ENCODE data around the gene PPM1G.
A peak's percentile ranks its signal among the peaks of the same experiment; 100 is the strongest.
"Not testable (repeated sequence)": the region's sequence is repeated elsewhere in the genome, so short reads cannot be mapped to it uniquely, and the experiment has no call there.

PPM1G gene, protein sequence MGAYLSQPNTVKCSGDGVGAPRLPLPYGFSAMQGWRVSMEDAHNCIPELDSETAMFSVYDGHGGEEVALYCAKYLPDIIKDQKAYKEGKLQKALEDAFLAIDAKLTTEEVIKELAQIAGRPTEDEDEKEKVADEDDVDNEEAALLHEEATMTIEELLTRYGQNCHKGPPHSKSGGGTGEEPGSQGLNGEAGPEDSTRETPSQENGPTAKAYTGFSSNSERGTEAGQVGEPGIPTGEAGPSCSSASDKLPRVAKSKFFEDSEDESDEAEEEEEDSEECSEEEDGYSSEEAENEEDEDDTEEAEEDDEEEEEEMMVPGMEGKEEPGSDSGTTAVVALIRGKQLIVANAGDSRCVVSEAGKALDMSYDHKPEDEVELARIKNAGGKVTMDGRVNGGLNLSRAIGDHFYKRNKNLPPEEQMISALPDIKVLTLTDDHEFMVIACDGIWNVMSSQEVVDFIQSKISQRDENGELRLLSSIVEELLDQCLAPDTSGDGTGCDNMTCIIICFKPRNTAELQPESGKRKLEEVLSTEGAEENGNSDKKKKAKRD

DNA sequence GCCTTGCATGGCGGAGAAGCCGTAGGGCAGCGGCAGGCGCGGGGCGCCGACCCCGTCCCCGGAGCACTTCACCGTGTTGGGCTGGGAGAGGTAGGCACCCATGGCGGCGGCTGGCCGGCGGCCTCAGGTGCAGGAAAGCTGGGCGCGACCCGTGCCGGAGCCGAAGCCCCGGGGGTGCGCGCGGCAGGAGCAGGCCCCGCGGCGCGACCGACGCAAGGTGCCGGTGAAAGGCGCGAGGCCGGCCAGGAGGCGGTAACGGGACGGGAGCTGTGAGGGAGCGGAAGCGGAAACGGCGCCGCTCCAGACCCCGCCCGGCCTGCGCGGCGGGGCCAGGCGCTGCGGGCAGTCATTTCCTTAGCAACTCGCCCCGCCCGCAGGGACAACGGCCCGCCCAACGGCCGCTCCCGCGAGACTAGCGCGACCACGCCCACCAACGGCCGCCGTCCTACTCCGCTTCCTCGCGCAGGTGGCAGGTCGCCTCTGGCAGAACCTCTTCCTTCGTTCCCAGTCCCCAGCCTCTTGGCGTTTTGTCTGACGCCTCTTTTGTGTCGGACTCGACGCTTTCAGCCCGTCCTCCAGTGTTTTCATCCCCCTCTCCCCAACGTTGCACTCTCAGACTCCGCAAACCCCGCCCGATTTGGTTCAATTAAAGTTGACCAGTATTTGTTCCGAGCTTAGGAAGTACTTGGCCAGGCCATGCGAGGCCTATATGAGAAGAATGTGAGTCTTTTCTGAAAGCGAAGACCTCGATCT is at the start of gene PPM1G:
PPM1G (minus strand) TSS at position 271 of the 753 bp plus-strand sequence; CDS start at position 102, 169 bp downstream.
- peak; percentile 93 to 97 for DNase-seq (ENCODE audit: low read depth in 1 of 2, low spot score in 1 of 2)

DNA sequence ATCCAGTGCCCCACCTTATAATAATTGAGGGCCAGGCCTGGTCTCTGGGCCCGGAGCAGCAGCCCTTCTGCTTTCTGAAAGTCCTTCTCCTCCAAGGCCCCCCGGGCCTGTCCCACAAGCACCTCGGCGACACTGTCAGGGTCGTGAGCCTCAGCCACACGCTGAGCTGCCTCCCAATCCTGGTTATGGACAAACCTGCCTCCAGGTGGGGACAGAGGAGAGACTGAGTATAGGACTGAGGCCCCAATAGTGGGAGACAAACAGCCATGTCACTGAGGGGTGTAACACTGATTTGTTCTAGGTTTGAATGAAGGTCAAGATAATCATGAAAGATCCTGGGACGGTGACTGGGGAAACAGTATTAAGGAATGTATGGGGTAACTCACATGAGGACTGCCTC is 44.6 kb upstream of the PPM1G start:
- no peak for DNase-seq (ENCODE audit: low read depth in 1 of 2, low spot score in 1 of 2)

DNA sequence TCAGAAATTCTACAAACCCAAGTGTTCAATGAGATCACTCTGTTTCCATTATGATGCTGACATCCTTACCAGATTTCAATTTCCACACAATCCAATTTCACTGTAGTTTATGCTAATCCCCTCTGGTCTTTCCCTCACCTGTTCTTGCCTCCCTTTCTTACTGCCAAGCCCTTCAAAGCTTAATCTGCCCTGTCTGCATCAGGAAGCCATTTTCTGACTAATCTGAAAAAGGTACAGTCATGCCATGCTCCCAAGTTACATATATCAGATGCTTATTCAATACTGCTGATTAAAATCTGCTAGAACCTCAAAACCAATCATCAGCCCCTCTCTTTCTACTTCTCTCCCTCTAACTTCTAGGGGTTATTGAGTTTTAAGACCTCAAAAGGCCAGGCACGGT is 41.7 kb upstream of the PPM1G start:
- DNase-seq (ENCODE audit: low read depth in 1 of 2, low spot score in 1 of 2), result no peak

DNA sequence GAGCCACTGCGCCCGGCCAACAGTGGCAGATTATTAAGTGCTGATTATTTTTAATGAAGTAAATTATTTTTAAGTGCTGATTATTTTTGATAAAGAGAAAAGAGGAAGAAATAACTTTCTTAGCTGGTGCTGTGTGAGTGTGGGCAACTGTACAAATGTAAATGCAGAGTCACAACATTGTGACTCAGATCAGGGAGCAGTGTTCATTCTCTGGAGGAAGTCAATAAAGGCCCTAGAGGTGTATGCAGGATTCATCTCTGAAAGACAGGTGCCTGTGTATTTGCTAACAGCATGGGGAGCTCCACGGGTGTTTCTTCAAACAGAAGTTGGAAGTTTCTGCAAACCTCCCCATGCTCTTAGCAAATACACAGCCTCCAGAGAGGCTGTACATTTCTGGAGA is 39.0 kb upstream of the PPM1G start:
- DNase-seq (ENCODE audit: low read depth in 1 of 2, low spot score in 1 of 2), result no peak

DNA sequence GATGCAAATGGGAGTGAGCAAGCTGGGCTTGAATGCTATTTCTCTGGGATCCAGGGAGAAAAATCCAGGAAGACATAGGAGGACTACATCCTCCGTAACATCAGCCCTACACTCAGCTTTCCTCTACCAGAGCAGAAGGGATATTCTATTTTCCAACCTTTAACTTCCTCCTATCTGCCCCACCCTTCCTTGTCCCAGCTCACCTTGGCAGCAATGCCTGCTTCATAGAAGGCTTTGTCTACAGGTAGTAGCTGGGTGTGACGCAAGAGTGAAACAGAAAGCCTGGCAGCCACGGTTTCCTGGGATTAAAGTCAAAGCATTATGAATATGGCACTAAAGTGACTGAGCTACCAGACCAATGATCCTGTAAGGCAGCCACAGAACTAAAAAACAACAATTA is 36.7 kb upstream of the PPM1G start:
- DNase-seq (ENCODE audit: low read depth in 1 of 2, low spot score in 1 of 2), result no peak

DNA sequence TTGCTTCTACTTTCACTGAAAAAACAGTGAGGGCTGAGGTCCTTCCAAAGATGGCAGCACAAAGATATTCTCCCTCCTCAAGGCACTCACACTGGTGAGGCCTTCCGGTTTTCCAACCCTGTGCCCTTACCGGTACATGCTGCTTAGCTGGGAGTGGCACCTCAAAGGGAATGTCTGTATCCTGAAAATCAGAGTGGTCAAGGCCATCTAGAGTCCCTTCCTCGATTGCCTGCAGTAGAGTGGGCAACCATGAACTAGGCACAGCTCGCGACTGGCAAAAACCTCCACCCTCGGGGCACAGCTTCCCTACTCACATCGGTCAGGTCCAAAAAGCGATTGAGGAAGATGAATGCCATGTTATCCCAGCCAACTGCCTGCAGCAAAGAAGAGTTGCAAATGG is 36.2 kb upstream of the PPM1G start:
- DNase-seq (ENCODE audit: low read depth in 1 of 2, low spot score in 1 of 2), result no peak

DNA sequence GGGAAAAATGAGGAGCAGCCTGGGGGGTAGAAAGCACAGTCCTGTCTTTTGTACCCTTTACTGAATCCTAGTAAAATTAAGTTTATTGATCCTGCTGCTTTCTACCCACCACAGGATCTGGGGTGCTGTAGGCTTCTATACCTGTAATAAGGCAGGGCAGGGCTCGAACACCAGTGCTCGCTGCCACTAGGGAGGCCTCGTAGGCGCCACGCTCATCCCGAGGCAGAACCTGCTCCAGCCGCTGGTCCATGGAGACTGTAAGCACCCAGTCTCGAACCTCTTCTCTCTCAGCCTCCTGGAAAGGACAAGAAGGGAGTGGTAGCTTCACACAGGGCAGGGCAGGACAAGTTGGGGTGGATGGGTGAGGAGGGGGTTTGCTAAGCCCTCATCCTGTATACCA is 35.8 kb upstream of the PPM1G start:
- no peak for DNase-seq (ENCODE audit: low read depth in 1 of 2, low spot score in 1 of 2)

DNA sequence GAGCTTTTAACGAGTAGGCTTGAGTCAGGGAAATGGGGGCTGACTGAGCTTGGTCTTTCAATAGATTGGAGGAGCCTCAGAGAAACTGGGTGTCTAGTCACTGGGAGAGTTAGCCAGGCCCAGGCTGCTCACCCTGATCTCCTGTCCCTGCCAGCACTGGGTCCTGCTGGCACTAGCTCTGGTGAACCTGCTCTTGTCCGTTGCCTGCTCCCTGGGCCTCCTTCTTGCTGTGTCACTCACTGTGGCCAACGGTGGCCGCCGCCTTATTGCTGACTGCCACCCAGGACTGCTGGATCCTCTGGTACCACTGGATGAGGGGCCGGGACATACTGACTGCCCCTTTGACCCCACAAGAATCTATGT is 33.5 kb upstream of the PPM1G start:
- DNase-seq (ENCODE audit: low read depth in 1 of 2, low spot score in 1 of 2), result no peak

DNA sequence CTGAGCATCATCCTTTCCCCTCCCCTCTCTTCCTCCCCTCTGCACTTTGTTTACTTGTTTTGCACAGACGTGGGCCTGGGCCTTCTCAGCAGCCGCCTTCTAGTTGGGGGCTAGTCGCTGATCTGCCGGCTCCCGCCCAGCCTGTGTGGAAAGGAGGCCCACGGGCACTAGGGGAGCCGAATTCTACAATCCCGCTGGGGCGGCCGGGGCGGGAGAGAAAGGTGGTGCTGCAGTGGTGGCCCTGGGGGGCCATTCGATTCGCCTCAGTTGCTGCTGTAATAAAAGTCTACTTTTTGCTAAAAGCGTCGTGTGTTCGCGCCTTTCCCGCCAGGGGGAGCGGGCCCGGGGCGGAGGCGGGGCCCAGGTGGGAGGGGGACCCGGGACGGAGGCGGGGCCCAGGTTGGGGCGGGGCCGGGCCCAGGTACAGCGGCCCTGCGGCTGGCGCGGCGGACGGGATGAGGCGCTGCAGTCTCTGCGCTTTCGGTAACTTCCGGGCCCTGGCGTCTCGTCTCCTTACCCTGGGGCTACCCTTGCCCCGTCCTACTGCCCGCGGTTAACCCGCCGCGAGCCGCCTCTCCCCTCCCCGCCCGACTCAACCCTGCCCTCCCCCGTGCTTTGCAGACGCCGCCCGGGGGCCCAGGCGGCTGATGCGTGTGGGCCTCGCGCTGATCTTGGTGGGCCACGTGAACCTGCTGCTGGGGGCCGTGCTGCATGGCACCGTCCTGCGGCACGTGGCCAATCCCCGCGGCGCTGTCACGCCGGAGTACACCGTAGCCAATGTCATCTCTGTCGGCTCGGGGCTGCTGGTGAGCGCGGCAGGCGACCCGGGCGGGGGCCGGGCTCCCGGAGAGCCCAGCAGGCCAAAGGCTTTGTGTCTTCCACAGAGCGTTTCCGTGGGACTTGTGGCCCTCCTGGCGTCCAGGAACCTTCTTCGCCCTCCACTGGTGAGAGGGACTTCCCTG is 32.8 kb upstream of the PPM1G start, which contains the start of gene KRTCAP3:
KRTCAP3 (plus strand) TSS at position 424 of the 962 bp plus-strand sequence; CDS start at position 456, 32 bp downstream.
- peak; percentile 23 to 40 for DNase-seq (ENCODE audit: low read depth in 1 of 2, low spot score in 1 of 2)

DNA sequence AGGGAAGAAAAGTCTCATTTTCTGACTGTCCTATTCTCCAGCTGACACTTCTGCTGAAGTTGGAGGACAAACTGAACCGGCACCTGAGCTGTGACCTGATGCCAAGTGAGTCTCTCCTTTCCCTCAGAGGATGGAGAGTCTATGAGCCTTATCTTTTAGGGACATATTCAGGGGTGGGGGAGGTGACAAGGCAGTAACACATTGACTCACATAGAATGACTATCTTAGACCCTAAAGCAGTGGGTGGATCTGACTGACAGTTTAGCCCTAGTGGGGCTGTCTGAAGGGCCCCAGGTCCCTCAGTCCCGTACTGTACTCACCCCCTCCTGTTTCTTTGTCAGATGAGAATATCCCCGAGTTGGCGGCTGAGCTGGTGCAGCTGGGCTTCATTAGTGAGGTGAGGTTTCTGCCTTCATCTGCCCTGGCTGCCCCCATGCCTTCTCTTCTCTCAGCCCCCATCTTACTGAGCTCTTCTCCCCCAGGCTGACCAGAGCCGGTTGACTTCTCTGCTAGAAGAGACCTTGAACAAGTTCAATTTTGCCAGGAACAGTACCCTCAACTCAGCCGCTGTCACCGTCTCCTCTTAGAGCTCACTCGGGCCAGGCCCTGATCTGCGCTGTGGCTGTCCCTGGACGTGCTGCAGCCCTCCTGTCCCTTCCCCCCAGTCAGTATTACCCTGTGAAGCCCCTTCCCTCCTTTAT is 32.0 kb upstream of the PPM1G start:
- no peak for DNase-seq (ENCODE audit: low read depth in 1 of 2, low spot score in 1 of 2)

DNA sequence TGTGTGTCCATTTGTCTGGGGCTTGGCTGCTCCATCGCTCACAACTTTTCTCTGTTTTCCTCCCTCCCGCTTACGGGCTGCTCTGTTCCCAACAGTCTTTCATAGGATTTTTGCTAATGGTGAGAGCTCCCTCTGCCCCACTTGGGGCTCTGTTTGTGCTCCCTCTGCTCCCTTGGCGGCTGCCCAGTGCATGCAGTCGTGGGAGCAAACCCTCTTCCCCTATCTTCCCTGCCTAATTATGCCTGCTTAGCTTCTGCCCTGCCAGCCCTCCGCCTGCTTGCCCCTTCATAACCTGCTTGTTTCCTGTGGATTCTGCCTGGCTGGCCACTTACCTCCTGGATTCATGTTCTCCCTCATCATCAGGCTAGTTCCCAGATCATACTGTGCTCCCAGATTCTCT is 26.2 kb upstream of the PPM1G start:
- DNase-seq (ENCODE audit: low read depth in 1 of 2, low spot score in 1 of 2), result no peak

DNA sequence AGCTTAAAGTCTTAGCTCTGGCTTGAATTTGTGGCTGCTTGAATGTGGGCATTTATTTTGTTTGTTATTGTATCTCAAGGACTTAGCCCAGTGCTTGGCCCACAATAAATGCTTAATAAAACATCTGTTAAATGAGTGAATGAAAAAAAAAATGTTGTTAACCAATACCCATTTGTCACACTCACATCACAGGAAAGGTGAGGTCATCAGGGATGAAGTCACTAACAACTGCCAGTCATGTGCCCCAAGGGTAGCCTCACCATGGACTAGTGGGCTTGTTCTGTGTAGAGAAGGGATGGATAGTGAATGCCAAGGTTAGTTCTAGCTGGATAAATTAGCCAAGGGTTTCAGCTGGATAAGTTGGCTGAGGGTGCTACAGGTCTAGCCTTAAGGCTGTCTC is 22.0 kb upstream of the PPM1G start:
- DNase-seq (ENCODE audit: low read depth in 1 of 2, low spot score in 1 of 2), result no peak

DNA sequence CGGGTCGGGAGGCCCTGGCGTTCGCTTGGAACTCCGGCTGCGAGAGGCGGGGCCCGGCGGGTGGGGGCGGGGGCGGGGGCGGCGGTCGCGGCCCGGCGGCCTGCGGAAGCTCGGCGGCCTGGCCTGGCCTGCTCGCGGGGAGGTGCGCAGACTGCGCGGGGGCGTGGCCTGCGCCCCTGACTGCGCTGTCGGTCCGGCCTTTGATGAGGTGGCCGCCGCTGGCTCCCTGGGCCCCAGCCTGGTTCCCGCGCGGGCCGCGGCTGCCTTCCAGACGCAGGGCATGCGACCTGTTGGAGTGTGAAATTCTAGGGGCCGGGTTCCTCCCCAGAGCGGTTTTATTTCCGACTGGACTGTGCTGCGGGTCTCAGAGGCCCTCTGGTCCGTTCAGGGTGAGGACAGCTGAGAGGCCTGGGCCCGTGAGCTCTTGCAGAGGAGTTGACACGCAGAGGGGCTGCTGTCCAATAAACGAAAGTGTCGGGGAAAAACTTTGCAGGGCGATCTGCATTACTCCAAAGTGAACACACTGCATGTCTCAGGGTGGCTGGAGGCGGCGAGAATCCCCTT is 19.7 kb upstream of the PPM1G start:
- peak; percentile 37 to 46 for DNase-seq (ENCODE audit: low read depth in 1 of 2, low spot score in 1 of 2)

DNA sequence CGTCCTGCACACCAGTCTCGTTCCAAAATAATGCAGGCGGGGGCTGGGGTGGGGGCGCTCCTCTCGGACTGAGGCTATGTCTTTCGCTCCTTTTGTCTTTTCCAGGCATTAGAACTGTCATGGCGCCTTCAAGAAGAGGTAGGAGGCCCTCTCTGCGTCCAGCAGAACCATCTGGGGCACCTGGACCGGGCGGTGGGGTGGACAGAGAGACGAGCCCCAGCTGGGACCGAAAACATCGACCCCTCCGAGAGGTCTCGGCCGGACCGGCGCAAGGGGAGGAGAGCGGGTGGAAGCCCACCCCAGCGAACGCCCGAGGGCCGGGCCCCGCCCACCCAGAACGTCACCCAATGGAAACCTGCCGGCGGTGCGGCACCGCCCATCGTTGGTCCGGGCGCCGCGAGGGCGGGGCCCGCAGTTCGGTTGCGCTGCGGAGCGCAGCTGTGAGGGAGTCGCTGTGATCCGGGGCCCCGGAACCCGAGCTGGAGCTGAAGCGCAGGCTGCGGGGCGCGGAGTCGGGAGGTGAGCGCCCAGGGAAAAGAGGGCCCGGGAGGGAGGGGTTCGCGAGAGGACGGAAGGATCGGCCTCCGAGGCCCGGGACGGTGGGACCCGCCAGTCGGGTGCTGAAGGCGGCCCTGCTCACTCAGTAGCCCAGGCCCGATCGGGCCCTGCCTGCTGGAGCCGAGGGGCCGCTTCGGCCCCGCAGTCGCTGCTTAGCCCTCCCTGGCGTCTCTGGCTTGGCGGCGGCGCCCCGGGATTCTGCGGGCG is 19.0 kb upstream of the PPM1G start, which contains the start of gene NRBP1:
NRBP1 (plus strand) TSS at position 419 of the 765 bp plus-strand sequence. CDS start 4,643 bp downstream, outside the sequence.
- DNase-seq (ENCODE audit: low read depth in 1 of 2, low spot score in 1 of 2), result peak; percentile 84 to 88

DNA sequence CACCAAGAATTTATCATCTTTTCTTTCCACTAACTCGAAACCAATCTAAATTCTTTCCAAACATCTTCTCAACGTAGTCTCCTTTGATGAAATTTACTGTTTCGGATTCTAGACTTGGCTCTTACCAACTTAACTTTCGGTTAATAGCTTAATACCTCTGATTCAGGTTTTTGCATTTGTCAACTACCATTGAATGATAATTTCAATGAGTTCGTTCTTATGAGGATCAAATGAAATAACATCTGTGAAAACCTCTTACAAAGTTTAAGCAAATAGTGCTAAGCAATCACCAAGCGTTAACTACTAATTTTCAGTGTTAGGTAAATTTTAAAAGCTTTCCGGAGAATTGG is 18.4 kb upstream of the PPM1G start:
- no peak for DNase-seq (ENCODE audit: low read depth in 1 of 2, low spot score in 1 of 2)

DNA sequence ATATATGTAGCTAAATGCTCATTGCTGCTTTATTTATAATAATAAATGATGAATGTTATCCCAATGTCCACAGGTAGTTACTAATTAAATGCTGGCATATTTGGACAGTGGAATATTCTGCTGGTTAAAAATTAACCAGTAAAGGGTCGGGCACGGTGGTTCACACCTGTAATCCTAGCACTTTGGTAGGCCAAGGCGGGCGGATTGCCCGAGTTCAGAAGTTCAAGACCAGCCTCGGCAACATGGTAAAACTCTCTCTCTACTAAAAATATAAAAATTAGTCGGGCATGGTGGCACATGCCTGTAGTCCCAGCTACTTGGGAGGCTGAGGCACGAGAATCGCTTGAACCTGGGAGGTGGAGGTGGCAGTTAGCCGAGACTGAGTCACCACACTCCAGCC is 15.6 kb upstream of the PPM1G start:
- DNase-seq (ENCODE audit: low read depth in 1 of 2, low spot score in 1 of 2), result not testable (repeated sequence)

DNA sequence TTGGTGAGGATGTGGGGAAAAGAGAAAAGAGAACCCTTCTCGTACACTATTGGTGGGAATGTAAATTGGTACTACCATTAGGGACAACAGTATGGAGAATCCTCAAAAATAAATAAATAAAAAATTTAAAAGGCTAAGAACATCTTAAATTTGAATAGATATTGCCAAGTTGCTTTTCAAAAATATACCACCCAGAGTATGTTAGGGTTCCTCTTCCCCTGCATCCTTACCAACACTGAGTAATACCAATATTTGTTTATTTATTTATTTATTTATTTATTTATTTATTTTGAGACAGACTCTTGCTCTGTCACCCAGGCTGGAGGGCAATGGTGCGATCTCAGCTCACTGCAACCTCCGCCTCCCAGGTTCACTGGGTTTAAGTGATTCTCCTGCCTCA is 13.6 kb upstream of the PPM1G start:
- DNase-seq (ENCODE audit: low read depth in 1 of 2, low spot score in 1 of 2), result no peak

DNA sequence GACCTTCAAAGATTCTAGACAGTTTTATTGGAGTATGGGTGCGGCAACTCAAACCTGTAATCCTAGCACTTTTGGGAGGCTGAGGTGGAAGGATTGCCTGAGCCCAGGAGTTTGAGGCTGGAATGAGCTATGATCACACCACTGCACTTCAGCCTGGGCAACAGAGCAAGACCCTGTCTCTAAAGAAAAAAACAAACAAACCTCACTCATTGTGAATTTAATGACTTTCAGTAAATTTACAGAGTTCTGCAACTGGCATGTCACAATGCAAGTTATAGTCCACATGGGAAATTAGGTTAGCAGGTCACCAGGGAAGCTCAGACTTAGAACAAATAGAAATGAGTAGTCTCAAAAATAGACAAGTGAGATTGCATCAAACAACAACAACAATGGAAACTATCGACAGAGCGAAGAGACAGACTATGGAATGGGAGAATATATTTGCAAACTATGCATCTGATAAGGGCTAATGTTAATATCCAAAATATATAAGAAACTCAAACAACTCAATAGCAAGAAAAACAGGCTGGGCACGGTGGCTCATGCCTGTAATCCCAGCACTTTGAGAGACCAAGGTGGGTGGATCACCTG is 12.4 kb upstream of the PPM1G start:
- DNase-seq (ENCODE audit: low read depth in 1 of 2, low spot score in 1 of 2), result no peak

DNA sequence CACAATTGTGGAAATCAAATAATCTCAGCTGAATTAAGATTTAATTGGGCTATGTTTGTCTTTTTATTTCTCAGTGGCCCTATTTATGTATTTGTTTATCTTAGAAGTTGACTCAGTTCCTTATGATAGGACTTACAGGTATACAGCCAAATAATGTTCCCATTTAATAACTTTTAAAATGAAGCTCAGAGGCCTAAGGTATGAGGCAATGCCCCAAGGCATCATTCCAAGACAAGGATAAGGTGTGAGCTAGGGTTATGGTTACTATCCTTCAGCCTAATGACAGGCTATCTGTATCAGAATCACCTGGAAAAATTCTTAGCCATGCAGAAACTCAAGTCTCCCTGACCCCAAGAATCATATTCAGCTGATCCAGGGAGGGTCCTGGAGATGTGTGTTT is 11.6 kb upstream of the PPM1G start:
- DNase-seq (ENCODE audit: low read depth in 1 of 2, low spot score in 1 of 2), result no peak
